OCI-LY1 (cell line): ENCODE data around the gene STAT3.

ENCODE experiments used
- EZH2 ChIP-seq: fragments of 200-600 bp; sonication (generic), shearing (Covaris generic); IDR thresholded peaks from 2 replicates; pipeline ENCODE4 v1.8.0; 2017; ENCODE audit warnings: borderline replicate concordance, mixed run types, mild to moderate bottlenecking, antibody characterized with exemption, low read length, moderate library complexity, mixed read lengths
- TF ChIP-seq, protein P1 (sequence below): fragments of 200-600 bp; sonication (generic), shearing (Covaris generic); IDR thresholded peaks from 2 replicates; pipeline ENCODE4 v1.5.1; 2017; ENCODE audit warnings: mild to moderate bottlenecking, antibody characterized with exemption, low read length, moderate library complexity, mixed read lengths

DNA sequence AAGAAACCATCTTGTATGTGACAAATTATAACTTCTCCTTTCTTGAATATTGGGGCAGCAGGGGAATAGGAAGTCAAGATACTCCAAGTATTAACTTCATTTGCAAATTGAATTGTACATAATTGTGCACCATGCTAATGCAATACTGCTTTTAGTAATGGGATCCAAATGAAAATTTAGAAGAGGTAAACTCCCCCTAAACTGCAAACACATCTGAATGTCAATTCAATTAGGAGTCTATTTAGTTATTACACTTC is 116.5 kb downstream of the STAT3 start:
- TF ChIP-seq, protein P1, sequence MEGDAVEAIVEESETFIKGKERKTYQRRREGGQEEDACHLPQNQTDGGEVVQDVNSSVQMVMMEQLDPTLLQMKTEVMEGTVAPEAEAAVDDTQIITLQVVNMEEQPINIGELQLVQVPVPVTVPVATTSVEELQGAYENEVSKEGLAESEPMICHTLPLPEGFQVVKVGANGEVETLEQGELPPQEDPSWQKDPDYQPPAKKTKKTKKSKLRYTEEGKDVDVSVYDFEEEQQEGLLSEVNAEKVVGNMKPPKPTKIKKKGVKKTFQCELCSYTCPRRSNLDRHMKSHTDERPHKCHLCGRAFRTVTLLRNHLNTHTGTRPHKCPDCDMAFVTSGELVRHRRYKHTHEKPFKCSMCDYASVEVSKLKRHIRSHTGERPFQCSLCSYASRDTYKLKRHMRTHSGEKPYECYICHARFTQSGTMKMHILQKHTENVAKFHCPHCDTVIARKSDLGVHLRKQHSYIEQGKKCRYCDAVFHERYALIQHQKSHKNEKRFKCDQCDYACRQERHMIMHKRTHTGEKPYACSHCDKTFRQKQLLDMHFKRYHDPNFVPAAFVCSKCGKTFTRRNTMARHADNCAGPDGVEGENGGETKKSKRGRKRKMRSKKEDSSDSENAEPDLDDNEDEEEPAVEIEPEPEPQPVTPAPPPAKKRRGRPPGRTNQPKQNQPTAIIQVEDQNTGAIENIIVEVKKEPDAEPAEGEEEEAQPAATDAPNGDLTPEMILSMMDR, result no peak
- TF ChIP-seq EZH2, result no peak
